ENCODE results near the gene MED15. TPM values are rescaled to one million over a fixed set of nuclear protein-coding genes. Genes with fewer than 3 reads are reported as not detected.
A peak's percentile ranks its signal among the peaks of the same experiment; 100 is the strongest.
"Not testable (repeated sequence)": the region's sequence is repeated elsewhere in the genome, so short reads cannot be mapped to it uniquely, and the experiment has no call there.

MED15 gene
- total and polyA plus RNA-seq, 10 donors: 32.2 to 162 (median 89.7) TPM

DNA sequence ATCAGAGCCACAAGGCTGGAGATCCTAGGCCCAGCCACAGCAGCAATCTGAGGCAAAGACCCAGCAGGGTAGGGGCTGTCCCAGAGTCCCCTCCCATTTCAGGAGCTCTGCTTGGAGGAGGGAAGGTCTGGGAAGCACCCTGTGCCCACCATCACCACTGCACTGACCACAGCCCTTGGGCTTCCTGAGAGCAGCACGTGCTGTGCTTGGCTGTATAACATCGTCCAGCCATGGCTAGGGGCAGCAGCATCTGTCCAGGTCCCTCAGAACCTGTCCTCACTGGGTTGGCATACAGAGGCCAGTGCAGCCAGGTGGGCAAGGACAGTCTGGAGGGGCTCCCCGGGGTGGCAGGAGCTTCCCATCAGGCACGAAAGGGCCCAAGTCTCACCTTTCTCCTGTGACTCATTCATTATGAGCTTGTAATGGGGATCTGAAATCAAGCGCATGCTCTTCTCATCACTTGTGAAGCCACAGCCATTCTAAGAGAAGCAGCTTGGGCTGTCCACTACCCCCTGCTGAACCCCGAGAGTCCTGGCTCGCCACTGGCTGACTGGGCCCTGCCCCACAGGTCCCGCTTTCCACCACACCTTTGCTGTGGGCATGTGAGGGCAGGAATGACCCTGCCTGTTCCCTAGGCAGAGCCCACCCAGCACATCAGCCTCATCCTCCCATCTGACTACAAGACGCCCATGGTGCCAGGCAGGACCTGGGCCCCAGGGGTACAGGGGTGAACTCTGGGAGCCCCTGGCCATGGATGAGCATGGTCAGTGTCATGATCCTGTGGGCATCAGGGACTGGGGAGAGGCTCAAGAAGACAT lies 83.3 kb downstream of the MED15 start:
- DNase-seq: peak; percentile 65
- no peak overlapping the region for H3K27ac ChIP-seq
- TF ChIP-seq POLR2AphosphoS5 (IDR thresholded peaks at IDR 0.05) (no peak), POLR2A (IDR thresholded peaks at IDR 0.05) (no peak)
- TF ChIP-seq, protein P1, sequence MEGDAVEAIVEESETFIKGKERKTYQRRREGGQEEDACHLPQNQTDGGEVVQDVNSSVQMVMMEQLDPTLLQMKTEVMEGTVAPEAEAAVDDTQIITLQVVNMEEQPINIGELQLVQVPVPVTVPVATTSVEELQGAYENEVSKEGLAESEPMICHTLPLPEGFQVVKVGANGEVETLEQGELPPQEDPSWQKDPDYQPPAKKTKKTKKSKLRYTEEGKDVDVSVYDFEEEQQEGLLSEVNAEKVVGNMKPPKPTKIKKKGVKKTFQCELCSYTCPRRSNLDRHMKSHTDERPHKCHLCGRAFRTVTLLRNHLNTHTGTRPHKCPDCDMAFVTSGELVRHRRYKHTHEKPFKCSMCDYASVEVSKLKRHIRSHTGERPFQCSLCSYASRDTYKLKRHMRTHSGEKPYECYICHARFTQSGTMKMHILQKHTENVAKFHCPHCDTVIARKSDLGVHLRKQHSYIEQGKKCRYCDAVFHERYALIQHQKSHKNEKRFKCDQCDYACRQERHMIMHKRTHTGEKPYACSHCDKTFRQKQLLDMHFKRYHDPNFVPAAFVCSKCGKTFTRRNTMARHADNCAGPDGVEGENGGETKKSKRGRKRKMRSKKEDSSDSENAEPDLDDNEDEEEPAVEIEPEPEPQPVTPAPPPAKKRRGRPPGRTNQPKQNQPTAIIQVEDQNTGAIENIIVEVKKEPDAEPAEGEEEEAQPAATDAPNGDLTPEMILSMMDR (IDR thresholded peaks at IDR 0.05 in 8 of 11, conservative IDR thresholded peaks at IDR 0.05 in 3 of 11): no peak
- no peaks in the 10 kb centered on the region for H3K9me3 ChIP-seq
- intact Hi-C loops (cut with DNase I; ENCODE audit: low total_unique reads): no loop called here
- H3K4me1 ChIP-seq: peaks cover 0 to 8% (median 0%) of the 10 kb centered on the region in 6 donors
- H3K27me3 ChIP-seq (replicated peaks in 1 of 7): no peaks in the 10 kb centered on the region
- H3K4me3 ChIP-seq: no peak overlapping the region
- H3K36me3 ChIP-seq: peaks cover 0 to 30% (median 24%) of the 10 kb centered on the region in 6 donors
- WGBS, 5 donors: 79 to 91% (median 86%) methylated on average over 7 to 9 of the region's 9 CpGs

DNA sequence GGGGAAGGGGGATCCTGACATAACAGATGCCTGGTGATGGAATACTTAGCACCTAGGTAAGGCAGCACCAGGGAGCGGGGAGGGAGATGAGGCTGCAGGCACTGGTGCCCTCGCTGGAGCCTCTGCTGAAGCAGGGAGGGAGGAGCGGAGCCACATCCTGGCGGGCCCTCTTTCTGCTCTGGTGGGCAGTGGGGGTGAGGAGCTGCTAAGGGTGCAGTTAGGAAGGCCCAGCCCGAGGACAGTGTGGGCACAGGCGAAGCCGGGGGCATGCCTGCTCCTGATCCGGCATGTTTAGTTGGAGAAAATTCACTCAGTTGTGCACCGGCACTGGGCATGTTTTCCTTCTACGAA lies 83.9 kb downstream of the MED15 start:
- peak; percentile 42 for DNase-seq
- 86 to 95% (median 90%) methylated on average over 10 of the region's 10 CpGs for WGBS, 5 donors
- no peak overlapping the region for H3K4me3 ChIP-seq
- H3K4me1 ChIP-seq: peaks cover 0 to 8% (median 0%) of the 10 kb centered on the region in 6 donors
- intact Hi-C loops (cut with DNase I; ENCODE audit: low total_unique reads): no loop called here
- H3K9me3 ChIP-seq: no peaks in the 10 kb centered on the region
- peaks cover 0 to 24% (median 18%) of the 10 kb centered on the region in 6 donors for H3K36me3 ChIP-seq
- H3K27me3 ChIP-seq (replicated peaks in 1 of 7): no peaks in the 10 kb centered on the region
- TF ChIP-seq, protein P1 (IDR thresholded peaks at IDR 0.05 in 8 of 11, conservative IDR thresholded peaks at IDR 0.05 in 3 of 11): no peak
- no peak for TF ChIP-seq POLR2A (IDR thresholded peaks at IDR 0.05)
- no peak for TF ChIP-seq POLR2AphosphoS5 (IDR thresholded peaks at IDR 0.05)
- no peak overlapping the region for H3K27ac ChIP-seq

DNA sequence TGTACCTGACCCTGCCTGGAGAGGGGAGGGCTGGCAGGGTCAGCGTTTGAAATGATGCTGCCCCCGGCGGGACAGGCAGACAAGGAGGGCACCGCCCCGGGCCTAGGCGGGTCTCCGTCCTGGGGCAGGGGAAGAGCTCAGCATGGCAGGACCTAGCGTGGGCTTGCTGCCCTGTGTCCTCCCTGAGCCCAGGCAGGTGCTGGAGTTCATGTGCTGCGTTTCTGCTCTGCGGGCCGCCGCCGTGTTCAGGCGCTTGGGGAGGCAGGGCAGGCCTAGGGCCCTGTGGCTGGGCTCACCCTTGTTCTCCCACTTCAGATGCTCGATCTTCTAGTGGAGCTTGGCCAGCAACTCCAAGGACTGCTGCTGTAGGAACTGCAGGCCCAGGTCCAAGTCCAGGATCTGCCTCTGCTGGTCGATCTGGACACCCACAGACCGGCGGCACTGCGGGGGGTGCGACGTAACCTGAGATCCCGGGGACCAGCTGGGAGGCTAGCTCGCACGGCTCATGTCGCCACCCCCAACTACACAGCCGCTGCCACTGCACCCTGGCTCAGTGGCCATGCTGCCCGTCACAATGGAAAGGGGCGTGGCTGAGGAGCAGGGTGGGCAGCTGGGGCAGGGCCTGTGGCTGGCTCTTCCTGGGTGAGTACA lies 84.4 kb downstream of the MED15 start:
- TF ChIP-seq POLR2AphosphoS5 (IDR thresholded peaks at IDR 0.05): no peak
- TF ChIP-seq, protein P1 (IDR thresholded peaks at IDR 0.05 in 8 of 11, conservative IDR thresholded peaks at IDR 0.05 in 3 of 11): no peak
- no peak for TF ChIP-seq POLR2A (IDR thresholded peaks at IDR 0.05)
- peaks cover 0 to 19% (median 13%) of the 10 kb centered on the region in 6 donors for H3K36me3 ChIP-seq
- peak; percentile 52 for DNase-seq
- no peak overlapping the region for H3K27ac ChIP-seq
- intact Hi-C loops (cut with DNase I; ENCODE audit: low total_unique reads): no loop called here
- 80 to 90% (median 85%) methylated on average over 10 to 28 of the region's 28 CpGs for WGBS, 5 donors
- H3K4me1 ChIP-seq: peaks cover 0 to 8% (median 0%) of the 10 kb centered on the region in 6 donors
- H3K9me3 ChIP-seq: no peaks in the 10 kb centered on the region
- H3K4me3 ChIP-seq: no peak overlapping the region
- no peaks in the 10 kb centered on the region for H3K27me3 ChIP-seq (replicated peaks in 1 of 7)

DNA sequence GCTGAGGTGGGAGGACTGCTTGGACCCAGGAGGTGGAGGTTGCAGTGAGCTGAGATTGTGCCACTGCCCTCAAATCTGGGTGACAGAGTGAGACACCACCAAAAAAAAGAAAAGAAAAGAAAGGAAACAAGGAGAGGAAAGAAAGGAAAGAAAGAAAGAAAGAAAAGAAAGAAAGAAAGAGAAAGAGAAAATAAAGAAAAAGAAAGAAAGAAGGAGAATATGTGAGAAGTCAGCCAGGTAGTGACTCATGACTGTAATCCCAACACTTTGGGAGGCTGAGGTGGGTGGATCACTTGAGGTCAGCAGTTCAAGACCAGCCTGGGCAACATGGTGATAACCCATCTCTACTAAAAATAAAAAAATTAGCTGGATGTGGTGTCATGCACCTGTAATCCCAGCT lies 86.6 kb downstream of the MED15 start:
- H3K27ac ChIP-seq; intact Hi-C loops (cut with DNase I; ENCODE audit: low total_unique reads); H3K36me3 ChIP-seq; DNase-seq; H3K9me3 ChIP-seq; H3K27me3 ChIP-seq (replicated peaks in 1 of 7); H3K4me1 ChIP-seq; H3K4me3 ChIP-seq: not testable (repeated sequence)

DNA sequence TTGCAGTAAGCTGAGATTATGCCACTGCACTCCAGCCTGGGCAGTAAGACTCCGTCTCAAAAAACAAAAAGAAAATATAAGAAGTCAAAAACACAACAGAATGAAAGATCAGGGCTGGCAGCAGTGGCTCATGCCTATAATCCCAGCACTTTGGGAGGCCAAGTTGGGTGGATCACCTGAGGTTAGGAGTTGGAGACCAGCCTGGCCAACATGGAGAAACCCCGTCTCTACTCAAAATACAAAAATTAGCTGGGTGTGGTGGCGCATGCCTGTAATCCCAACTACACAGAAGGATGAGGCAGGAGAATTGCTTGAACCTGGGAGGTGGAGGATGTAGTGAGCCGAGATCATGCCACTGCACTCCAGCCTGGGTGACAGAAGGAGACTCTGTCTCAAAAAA lies 87.1 kb downstream of the MED15 start:
- intact Hi-C loops (cut with DNase I; ENCODE audit: low total_unique reads); H3K4me3 ChIP-seq; H3K4me1 ChIP-seq; H3K27ac ChIP-seq; H3K9me3 ChIP-seq; DNase-seq; H3K36me3 ChIP-seq; H3K27me3 ChIP-seq (replicated peaks in 1 of 7): not testable (repeated sequence)
- WGBS, 5 donors: 84 to 99% (median 93%) methylated on average over 4 of the region's 4 CpGs
